ENCODE data around the gene VAMP2.

- TF ChIP-seq CTCF (conservative IDR thresholded peaks at IDR 0.05) = no peak
- no peak for TF ChIP-seq EZH2 (IDR thresholded peaks at IDR 0.05; ENCODE audit: low read depth)
Observed at GRCh38 chr17:8119581-8120519, 42.9 kb downstream of the VAMP2 start.

All from PC-9 (cell line).